Bronchial epithelial cell (primary cell): Measurements from ENCODE around the gene SPC25. TPM values are rescaled to one million over a fixed set of nuclear protein-coding genes. Genes with fewer than 3 reads are reported as not detected.

Source experiments
- DNase-seq: peaks from one replicate; pipeline ENCODE4 v3.0.0-alpha.2; 2010; ENCODE audit warnings: low read depth
- FAIRE-seq: peaks from 2 replicates; lab custom pipeline; 2011; peaks lifted over from hg19 to GRCh38; lab: Jason Lieb, UNC
- H3K27me3 ChIP-seq: 2 replicates; pipeline ENCODE4 v1.5.1; 2011; ENCODE audit warnings: low read length; ENCODE audit not compliant: control insufficient read depth, insufficient read depth
- H3K36me3 ChIP-seq: 2 replicates; pipeline ENCODE4 v1.5.1; 2011; ENCODE audit warnings: low read length; ENCODE audit not compliant: control insufficient read depth, insufficient read depth
- H3K4me3 ChIP-seq: 2 replicates; pipeline ENCODE4 v1.5.1; 2011; ENCODE audit warnings: mild to moderate bottlenecking, low read depth, low read length, control low read depth
- total RNA-seq: library from RNA; depleted of rRNA; stranded (reverse); fragments of >200 nt; gene quantifications from 2 replicates; pipeline ENCODE4 v1.2.1, GENCODE V29; 2014
- TF ChIP-seq, protein P1 (sequence below): IDR thresholded peaks from 2 replicates; pipeline ENCODE4 v1.5.1; 2011; ENCODE audit warnings: mild to moderate bottlenecking, moderate library complexity, low read length, control low read depth, inconsistent platforms; ENCODE audit not compliant: insufficient read depth, severe bottlenecking

SPC25 gene
- total RNA-seq, 1 donor from 2014 or later = not detected

DNA sequence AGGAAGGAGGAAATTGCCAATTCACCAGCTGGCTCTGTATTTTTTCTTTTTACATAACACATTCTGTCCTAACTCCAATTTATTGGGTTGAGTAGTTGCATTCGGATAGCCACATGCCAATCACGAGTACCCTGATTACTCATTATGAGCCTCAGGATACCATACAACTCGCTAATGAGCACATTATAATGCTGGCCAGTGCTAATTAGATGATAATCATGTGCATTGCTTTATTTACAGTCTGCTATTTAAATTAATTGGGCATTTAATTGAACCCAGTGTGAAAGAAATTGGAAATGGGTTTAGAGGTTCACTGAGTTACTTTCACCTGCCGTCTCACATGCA lies 26.1 kb upstream of the SPC25 start:
- FAIRE-seq (no peak), DNase-seq (no peak)
- TF ChIP-seq, protein P1, sequence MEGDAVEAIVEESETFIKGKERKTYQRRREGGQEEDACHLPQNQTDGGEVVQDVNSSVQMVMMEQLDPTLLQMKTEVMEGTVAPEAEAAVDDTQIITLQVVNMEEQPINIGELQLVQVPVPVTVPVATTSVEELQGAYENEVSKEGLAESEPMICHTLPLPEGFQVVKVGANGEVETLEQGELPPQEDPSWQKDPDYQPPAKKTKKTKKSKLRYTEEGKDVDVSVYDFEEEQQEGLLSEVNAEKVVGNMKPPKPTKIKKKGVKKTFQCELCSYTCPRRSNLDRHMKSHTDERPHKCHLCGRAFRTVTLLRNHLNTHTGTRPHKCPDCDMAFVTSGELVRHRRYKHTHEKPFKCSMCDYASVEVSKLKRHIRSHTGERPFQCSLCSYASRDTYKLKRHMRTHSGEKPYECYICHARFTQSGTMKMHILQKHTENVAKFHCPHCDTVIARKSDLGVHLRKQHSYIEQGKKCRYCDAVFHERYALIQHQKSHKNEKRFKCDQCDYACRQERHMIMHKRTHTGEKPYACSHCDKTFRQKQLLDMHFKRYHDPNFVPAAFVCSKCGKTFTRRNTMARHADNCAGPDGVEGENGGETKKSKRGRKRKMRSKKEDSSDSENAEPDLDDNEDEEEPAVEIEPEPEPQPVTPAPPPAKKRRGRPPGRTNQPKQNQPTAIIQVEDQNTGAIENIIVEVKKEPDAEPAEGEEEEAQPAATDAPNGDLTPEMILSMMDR = no peak
- Histone ChIP-seq H3K27me3 (peaks cover 9% of the 10 kb centered on the region), H3K36me3 (no peaks in the 10 kb centered on the region), H3K4me3 (no peak overlapping the region)

DNA sequence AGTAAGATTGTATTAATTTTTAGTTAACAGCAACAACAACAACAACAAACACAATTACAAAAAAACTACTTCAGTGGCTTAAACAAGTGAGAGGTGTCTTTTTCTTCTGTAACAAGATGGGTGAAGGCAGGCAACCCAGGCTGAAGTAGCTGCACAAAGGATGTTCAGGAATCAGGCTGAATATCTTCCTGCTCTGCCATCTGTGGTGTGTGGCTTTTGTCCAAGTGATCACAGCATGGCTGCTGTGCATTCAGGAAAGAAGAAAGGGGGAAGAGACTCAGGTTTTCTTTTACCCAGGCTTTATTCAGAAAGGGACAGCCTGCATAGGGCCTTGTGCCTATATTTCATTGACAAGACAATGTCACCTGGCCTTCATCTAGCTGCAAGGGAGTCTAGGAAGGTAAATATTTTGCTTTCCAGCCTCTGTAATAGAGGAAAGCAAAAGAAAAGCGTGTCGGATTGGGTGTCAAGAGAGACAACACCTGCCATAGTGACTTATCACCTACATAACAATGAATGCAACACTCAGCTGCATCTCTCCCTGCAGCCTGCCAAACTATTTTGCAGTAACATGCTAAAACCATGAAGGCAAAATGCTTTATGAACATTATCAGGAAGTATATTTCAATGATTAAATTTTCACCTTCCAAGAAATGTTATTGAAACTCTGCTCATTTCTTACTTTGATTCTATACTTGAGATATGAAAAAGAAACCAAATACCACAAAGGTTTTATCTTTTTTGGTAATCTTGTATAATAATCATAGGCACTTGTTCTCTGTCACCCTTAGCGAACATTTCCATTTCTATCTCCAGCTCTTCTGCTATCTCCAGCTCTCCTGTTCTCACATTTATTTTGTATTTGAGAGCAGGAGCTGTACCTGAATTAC lies 25.5 kb upstream of the SPC25 start:
- TF ChIP-seq, protein P1 = no peak
- Histone ChIP-seq H3K36me3 (no peaks in the 10 kb centered on the region), H3K27me3 (peaks cover 9% of the 10 kb centered on the region), H3K4me3 (no peak overlapping the region)
- DNase-seq = no peak
- no peak for FAIRE-seq

DNA sequence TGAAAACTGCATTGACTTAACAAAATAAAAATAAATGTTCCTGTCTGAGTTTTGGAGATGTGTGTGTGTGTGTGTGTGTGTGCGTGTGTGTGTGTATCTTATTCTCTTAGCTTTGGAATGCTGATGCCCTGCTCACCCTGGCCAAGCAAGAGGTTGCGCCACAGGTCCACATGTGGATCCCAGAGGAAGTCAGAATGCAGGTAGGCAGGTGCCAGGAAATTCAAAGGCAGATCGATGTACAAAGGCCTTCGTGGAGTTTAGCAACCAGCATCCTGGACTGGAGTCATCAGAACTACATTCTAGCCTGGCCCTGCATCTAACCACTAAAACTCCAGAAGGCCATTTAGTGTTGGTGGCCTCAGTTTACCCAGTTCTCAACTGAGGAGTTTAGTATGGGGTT lies 23.3 kb upstream of the SPC25 start:
- TF ChIP-seq, protein P1 = no peak
- no peaks in the 10 kb centered on the region for H3K36me3 ChIP-seq
- H3K27me3 ChIP-seq = peaks cover 11% of the 10 kb centered on the region
- H3K4me3 ChIP-seq = no peak overlapping the region
- no peak for DNase-seq
- FAIRE-seq = no peak

DNA sequence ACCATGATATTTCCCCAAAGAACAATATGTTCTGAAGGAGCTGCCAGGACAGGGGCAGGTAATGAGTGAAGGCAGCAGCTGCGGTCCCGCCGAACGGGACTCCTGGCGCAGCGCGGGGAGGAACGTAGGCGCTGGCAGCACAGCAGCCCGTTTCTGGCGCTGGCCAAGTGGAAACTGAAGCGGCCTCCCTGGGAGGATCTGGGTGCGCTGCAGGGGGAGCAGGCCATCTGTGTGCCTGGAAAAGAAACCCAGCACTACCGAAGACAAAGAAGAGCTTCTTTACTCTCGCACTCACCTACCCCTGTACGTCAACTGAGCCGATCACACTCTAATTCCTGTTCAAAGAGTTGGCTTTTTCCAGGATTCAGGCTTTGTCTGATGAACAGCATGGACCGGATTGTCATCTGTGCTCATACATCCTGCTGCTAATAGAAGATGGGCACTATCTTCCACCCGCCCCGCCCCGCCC lies 22.7 kb upstream of the SPC25 start:
- no peak for FAIRE-seq
- TF ChIP-seq, protein P1 = no peak
- Histone ChIP-seq H3K27me3 (peaks cover 11% of the 10 kb centered on the region), H3K4me3 (no peak overlapping the region), H3K36me3 (no peaks in the 10 kb centered on the region)
- DNase-seq = no peak

DNA sequence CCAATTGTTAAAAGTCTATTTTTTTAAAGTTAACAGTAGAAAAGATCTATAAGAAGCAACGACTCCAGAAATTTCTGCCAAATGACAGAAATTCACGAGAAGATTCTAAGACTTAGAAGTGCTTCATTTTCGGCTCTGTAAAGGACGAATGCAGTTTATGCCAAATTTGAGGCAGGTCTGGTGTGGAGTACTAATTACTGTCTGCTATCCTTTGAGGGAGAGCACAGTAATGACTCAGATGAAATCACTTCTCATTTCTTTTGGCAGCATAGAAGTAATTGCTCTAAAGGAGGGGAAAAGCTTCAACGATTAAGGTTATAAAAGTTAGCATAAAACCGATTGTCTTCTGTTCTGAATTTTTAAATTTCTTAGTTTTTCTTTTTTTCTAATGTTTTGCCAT lies 22.2 kb upstream of the SPC25 start:
- Histone ChIP-seq H3K36me3 (no peaks in the 10 kb centered on the region), H3K4me3 (no peak overlapping the region), H3K27me3 (peaks cover 12% of the 10 kb centered on the region)
- DNase-seq = no peak
- TF ChIP-seq, protein P1 = no peak
- FAIRE-seq = no peak
